ENCODE measurements around the gene SASH1. TPM values are rescaled to one million over a fixed set of nuclear protein-coding genes. Genes with fewer than 3 reads are reported as not detected.

The SASH1 gene
- polyA plus RNA-seq, 1 experiment, result 32.2 TPM

- no peak for DNase-seq (ENCODE audit: low read depth)
- Histone ChIP-seq H3K27me3 (ENCODE audit: control insufficient read depth, insufficient read depth, low read length) (no peaks in the 10 kb centered on the region; the same call in 1 of the 2 replicates), H3K4me3 (ENCODE audit: low read depth, low read length) (no peak overlapping the region), H3K36me3 (ENCODE audit: control insufficient read depth, insufficient read depth, low read length) (no peaks in the 10 kb centered on the region)
- ChIA-PET CTCF (no interaction called here), POLR2A (no interaction called here)
- TF ChIP-seq CTCF (IDR thresholded peaks at IDR 0.05; ENCODE audit: insufficient read depth, low read depth, low read length), result no peak
These were observed 250.6 kb downstream of the SASH1 start for GRCh38 chr6:148593130-148593812.

DNA sequence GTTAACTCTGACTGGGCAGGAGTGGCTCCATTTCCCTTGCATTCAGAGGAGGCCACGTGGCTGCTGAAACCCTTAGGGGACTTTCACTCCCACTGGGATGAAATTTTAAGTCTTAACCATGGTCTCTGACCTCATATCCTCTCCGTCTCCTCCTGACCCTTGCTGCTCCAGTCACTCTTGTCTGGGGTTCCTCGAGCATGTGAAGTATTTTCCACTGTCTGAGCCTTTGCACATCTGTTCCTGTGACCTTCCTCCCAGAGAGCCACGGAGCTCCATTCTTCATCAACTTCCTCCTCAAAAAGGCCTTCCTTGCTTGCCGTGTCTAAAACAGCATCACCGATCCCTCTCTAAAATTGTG, 251.2 kb downstream of the SASH1 start:
- ChIA-PET CTCF (no interaction called here), POLR2A (no interaction called here)
- Histone ChIP-seq H3K4me3 (ENCODE audit: low read depth, low read length) (no peak overlapping the region), H3K36me3 (ENCODE audit: control insufficient read depth, insufficient read depth, low read length) (no peaks in the 10 kb centered on the region), H3K27me3 (ENCODE audit: control insufficient read depth, insufficient read depth, low read length) (no peaks in the 10 kb centered on the region; the same call in 1 of the 2 replicates)
- DNase-seq (ENCODE audit: low read depth), result no peak
- TF ChIP-seq CTCF (IDR thresholded peaks at IDR 0.05; ENCODE audit: insufficient read depth, low read depth, low read length), result no peak

DNA sequence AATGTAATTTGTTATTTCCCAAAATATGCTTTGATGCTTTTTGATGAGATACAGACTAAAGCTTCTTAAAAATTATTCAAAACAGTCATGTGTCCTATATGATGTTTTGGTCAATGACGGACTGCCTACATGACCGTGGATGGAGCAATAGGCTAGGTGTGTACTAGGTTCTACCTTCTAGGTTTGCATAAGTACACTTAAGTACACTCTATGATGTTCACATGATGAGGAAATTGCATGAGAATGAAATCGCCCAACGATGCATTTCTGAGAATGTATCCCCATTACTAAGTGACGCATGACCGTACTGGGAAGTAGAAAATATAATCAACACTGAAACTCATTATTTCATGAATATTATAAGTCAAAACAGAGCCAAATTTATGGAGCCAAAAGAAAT, 252.9 kb downstream of the SASH1 start:
- no peaks in the 10 kb centered on the region for H3K36me3 ChIP-seq (ENCODE audit: control insufficient read depth, insufficient read depth, low read length)
- H3K4me3 ChIP-seq (ENCODE audit: low read depth, low read length), result no peak overlapping the region
- ChIA-PET POLR2A (no interaction called here), CTCF (interaction anchor here (1.1 kb wide), 1 partner anchor 128 kb away, joined by 3 read pairs; no protein-coding TSS in a partner anchor)
- DNase-seq (ENCODE audit: low read depth), result no peak
- no peaks in the 10 kb centered on the region; the same call in 1 of the 2 replicates for H3K27me3 ChIP-seq (ENCODE audit: control insufficient read depth, insufficient read depth, low read length)
- no peak for TF ChIP-seq CTCF (IDR thresholded peaks at IDR 0.05; ENCODE audit: insufficient read depth, low read depth, low read length)

GRCh38 chr6:148596891-148597455, 254.3 kb downstream of the SASH1 start:
- H3K4me3 ChIP-seq (ENCODE audit: low read depth, low read length), result no peak overlapping the region
- POLR2A ChIA-PET, result no interaction called here
- no peaks in the 10 kb centered on the region for H3K27me3 ChIP-seq (ENCODE audit: control insufficient read depth, insufficient read depth, low read length)
- DNase-seq (ENCODE audit: low read depth), result no peak
- no peak for TF ChIP-seq CTCF (IDR thresholded peaks at IDR 0.05; ENCODE audit: insufficient read depth, low read depth, low read length)
- CTCF ChIA-PET, result no interaction called here
- no peaks in the 10 kb centered on the region for H3K36me3 ChIP-seq (ENCODE audit: control insufficient read depth, insufficient read depth, low read length)

DNA sequence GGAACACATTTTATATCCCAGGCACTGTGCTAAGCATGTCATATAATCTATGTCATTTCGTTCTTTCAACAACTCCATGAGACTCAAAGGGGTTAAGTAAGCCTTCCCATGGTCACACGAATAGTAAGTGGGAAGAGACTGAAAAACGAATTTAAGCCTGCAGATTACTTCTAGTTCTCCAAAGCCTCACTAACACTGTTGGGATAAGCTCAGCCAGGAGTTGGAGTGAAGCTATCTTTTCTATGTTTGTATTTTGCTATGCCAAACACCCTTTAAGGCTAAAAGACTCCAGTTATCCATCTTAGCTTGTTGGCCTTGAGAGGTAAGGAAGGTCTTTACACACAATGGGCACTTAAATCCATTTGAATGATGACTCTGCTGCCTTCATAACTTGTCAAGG, 256.1 kb downstream of the SASH1 start:
- POLR2A ChIA-PET, result no interaction called here
- CTCF ChIA-PET, result interaction anchor here (1.0 kb wide), 1 partner anchor 11 kb away, joined by 3 read pairs; no protein-coding TSS in a partner anchor
- DNase-seq (ENCODE audit: low read depth), result no peak
- no peak for TF ChIP-seq CTCF (IDR thresholded peaks at IDR 0.05; ENCODE audit: insufficient read depth, low read depth, low read length)
- H3K36me3 ChIP-seq (ENCODE audit: control insufficient read depth, insufficient read depth, low read length), result no peaks in the 10 kb centered on the region
- H3K4me3 ChIP-seq (ENCODE audit: low read depth, low read length), result no peak overlapping the region
- H3K27me3 ChIP-seq (ENCODE audit: control insufficient read depth, insufficient read depth, low read length), result no peaks in the 10 kb centered on the region; the same call in 1 of the 2 replicates

Measured in BJ (cell line).